HG03097 (cell line): ENCODE measurements around the gene TBL1X.
A peak's percentile ranks its signal among the peaks of the same experiment; 100 is the strongest.

Experiments used
- ATAC-seq: cut with Tn5 transposase; IDR thresholded peaks from one replicate; pipeline ENCODE4 v1.9.1; 2021; ENCODE audit not compliant: unreplicated experiment, low FRiP score

The TBL1X gene

DNA sequence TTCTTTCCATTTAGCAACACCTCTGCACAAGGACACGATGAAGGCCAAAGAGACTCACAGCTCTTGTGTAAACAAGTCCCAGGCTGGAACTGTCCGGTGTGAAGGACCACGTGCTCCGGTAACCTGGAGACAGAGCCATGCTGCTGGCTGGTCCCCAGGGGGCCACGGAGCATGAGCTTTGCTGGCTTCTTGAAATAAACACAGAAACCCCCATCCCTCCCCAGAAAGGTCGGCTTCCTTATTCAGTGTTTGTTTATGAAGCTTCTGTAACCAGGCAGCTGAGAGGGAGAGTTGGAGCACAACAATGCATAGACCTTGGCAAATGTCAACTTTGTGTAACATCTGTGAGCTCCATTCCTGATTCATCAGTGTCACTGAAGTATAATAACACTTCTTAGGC lies 191.4 kb downstream of the TBL1X start:
- no peak for ATAC-seq

- ATAC-seq = no peak
Observed at GRCh38 chrX:9656871-9657270, 192.0 kb downstream of the TBL1X start.

DNA sequence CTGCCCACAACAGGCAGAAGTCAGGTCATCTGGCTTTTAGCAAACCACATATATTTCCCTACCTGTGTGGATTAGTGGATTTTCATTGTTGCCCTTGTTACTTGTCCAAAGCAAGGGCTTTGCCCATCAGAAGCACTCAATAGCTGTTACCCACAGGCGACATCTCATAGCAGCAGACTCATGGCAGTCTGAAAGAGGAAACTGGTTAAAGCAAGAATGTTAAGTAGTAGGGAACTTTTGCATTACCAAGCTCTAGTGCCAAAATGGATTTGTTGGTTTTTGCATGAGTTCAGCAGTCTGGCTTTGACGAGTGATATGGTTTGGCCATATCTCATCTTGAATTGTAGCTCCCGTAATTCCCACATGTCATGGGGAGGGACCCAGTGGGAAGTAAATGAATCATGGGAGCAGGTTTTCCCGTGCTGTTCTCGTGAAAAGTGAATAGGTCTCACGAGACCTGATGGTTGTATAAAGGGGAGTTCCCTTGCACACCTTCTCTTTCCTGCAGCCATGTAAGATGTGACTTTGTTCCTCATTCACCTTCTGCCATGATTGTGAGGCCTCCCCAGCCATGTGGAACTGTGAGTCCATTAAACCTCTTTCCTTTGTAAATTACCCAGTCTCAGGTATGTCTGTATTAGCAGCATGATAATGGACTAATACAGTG lies 192.9 kb downstream of the TBL1X start:
- no peak for ATAC-seq

DNA sequence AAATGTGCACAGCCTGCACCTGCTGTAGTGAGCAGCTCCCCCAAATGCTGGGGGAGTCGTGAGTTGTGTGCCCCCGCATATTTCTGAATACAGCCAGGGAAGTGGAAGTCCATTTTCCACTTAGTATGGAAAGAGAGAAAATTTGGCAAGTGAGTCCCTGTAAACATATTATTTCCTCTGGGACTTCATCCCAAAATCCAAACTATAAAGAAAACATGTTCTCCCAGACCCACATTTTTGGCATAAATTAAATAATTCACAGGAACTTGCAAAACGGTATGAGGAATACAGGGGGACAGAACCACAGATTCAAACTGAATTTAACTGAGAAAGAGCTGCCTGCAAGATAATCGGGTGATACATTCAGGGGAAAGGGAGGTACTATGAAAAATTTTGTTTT lies 193.6 kb downstream of the TBL1X start:
- ATAC-seq = no peak

DNA sequence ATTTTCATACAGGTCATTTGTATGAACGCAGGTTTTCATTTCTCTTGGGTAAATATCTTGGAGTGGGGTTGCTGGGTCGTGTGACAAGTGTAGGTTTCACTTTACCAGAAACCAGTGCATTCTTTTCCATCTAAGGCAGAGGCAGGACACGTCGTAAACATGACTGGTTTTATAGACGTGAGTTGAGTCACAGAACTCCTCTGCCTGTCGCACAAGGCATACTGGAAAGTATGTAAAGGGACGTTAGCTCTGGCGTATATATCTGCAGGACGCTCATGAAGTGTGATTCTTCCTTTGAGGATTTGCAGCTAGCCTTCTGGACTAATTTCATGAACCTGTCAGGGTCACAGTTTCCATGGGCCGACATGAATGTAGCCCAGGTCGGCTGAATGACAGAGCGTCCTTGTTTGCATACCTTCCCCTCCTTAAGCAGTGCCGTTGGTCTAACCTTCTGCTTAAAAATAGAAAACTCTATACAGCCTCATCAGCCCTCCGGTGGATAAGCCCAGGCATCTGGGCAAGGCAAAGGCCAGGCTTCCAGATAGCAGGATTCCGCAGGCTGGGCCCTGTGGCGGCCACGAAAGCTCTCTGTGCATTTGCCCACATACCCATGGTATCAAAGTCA lies 194.8 kb downstream of the TBL1X start:
- no peak for ATAC-seq

DNA sequence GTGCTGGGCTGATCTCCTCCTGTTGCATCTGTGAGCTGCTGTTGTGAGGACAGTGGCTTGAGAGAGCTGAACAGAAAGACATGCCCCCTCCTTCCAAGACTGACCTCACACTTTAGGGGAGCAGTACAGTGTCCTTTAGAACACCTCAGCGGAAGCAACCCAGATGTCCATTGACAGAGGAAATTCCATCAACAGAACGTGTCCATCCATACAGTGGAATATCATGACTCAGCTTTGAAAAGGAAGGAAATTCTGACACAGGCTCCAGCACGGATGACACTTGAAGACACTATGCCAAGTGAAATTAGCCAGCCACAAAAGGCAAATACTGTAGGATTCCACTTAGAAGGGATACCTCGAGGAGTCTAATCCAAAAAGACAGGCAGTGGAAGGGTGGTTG lies 197.3 kb downstream of the TBL1X start:
- no peak for ATAC-seq

DNA sequence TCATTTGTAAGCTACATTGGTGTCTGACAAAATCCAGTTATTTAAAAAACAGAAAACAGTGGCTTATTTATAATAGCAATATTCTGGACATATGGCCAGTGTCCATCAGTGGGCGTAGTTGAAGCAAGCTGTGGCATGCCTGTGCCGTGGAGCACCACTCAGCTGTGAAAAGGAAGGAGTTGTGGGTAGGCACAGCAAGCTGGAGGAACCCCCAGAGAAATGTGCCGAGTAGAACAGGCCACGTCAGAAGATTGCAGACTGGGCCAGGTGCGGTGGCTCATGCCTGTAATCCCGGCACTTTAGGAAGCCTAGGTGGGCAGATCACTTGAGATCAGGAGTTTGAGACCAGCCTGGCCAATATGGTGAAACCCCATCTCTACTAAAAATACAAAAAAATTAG lies 198.4 kb downstream of the TBL1X start:
- no peak for ATAC-seq

DNA sequence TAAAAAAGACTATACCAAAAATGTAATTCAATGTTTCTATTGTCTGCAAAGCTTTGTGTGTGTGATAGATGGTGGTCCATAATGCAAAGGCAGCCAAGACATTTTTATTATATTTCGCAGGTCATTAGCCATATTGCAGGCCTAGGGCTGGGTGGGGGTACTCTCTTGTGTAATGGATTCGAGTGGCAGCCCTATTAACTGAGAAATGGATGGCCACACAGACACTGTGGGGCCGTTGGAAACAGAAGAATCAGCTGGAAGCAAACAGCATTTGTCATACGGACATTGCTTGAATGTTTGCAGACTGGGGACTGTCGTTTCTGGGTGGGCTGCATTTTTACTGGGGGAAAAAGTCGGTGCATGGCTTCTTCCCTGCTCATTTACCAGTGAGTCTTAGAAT lies 199.4 kb downstream of the TBL1X start:
- ATAC-seq = no peak

DNA sequence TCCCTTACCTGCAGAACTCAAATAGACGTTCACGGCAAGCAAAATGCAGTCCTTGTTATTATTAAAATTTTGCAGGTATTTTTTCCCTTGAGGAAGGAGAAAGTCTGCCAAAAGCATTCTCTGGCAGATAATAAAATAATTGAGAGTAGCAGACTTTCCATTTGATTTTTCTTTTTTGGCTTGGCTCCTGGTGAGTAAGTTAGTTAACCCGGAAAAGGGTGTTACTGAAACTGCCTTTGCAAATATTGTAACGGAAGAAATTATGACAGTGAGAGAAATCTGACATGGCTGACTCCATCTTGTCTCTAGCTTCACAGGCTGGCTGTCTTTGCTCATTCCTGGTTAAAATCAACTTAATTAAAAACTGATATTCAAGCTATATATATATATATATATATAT lies 200.3 kb downstream of the TBL1X start:
- no peak for ATAC-seq

- ATAC-seq = no peak
Observed at GRCh38 chrX:9668537-9668936, 203.7 kb downstream of the TBL1X start.

- ATAC-seq = no peak
Observed at GRCh38 chrX:9670136-9670814, 205.4 kb downstream of the TBL1X start.

DNA sequence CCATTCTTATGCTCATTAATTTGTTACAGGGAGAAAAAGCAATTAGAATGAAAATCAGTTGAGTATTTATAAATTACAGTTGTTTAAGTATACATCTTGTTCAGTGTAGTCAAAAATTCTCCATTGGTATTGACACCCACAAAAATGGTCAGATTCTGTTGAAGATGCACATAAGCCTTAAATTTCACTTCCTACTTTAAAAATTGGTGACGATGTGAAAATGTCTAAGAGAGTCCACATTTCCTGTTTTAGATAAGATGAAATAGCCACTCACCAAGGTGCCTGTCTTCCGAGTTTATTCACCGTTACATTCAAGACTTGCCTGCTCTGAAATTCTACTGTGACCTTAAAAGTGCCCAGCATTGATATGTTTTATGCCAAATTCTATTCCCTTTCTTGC lies 207.1 kb downstream of the TBL1X start:
- no peak for ATAC-seq

DNA sequence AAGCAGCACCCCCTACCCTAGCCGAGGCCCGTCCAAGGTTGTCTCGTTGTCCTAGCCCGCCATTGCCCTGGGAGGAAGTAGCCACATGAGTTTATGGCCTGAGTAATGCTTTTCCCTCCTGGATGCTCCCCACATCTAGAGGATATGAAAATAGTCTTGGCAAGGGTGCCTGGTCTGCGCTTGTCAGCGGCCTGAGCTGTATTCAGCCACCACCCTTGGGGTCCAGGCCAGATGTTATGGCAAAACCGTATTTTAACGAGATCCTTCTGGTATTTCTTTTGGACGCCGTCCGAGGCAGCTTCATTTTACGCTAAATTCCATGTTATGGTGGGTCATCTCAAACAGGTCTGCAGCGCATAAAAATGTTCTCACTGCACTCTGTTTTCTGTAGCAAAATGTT lies 211.4 kb downstream of the TBL1X start:
- no peak for ATAC-seq

DNA sequence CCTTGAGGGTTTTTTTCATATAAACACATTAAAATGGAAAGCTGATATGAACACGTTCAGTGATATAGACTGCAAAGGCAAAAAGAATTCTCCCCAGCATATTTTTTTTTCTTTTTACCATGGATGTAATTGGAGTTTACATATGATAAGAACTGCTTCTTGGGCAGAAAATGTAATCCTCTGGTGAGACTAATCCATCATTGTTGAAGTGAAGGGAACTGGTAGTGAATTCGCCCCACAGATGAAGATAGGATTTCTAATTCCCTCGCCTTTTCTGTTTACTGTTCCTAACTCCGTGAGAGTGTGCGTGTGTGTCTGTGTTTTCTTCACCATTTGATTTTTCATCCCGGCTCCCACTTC lies 211.9 kb downstream of the TBL1X start:
- ATAC-seq = no peak

DNA sequence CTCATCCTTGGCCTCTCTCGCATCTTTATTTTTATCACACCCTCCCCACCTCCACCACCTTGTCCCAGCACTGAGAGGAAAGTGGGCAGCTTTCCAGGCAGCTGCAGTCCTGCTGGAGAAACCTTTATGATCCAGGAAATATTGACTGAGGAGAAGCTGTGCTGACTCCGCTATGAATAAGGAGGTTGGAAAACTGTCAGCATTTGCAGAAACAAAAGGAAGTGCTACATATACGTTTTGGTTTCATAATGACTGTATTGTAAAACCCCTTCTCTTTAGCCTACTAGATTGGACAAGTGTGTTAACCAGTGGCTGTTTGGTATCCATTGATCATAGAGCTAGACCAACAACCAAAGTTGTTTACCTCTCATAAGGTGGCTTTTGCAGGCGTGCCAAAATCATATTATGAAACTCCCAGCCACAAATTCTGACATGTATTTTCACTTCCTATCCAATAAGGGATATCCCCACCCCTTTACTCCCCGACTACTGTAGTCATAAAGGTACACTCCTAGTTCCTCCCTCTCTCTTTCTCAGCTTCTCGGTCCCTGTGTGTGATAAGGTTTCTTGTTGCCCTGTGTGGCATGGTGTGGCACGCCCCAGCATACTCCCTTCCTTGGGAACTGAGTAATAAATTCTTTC lies 212.4 kb downstream of the TBL1X start:
- peak; percentile 98 for ATAC-seq

DNA sequence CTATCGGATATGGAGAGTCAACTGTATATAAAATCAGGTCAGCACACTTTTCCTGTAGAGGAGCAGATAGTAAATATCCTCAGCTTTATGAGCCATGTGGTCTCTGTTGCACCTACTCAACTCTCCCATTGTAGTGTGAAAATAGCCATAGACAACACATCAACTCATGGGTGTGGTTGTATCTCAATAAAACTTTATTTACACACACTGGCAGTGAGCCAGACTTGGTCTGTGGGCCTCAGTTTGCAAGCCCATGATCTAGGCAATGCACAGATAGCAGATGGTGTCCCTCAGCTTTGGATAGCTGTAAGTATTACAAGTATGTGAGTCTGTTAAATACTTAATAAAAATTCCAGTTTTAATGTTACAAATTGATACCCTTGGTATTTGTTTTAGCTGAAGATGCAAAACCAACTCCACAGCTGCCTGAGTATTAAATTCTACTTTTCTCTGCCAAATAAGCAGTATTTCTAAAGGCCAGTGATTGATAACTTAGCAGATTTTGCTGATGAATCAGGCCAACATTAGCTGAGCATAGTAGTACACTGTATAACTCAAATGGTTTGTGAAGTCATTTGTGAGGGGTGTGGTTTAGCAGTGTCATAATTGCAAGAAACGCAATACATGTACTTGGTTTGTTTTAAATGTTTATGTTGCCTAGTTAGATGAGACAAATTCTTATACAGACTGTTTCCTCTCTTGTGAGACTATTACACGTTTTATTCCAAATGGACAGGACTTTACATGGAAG lies 213.5 kb downstream of the TBL1X start:
- no peak for ATAC-seq

GRCh38 chrX:9681011-9681410 lies 216.2 kb downstream of the TBL1X start:
- no peak for ATAC-seq

- no peak for ATAC-seq
Observed at GRCh38 chrX:9681422-9681821, 216.6 kb downstream of the TBL1X start.

DNA sequence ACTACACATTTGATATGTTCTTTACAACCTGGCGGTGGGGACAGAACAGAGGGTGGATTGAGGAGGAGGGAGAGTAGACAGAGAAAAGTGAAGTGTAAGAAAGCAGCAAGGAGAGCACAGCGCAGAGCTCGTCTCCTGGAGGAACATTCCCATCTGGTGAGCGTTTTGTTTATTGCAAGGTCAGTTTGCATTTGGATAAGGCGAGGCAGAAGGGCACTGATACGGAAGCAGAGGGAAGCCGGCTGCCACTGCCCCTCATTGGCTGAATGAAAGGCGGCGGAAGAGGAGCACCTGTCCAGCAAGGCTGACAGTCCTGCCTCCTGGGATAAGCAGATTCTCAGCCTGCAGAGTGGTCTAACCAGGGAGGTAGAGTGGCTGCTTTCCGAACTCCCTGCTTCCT lies 217.6 kb downstream of the TBL1X start:
- no peak for ATAC-seq

DNA sequence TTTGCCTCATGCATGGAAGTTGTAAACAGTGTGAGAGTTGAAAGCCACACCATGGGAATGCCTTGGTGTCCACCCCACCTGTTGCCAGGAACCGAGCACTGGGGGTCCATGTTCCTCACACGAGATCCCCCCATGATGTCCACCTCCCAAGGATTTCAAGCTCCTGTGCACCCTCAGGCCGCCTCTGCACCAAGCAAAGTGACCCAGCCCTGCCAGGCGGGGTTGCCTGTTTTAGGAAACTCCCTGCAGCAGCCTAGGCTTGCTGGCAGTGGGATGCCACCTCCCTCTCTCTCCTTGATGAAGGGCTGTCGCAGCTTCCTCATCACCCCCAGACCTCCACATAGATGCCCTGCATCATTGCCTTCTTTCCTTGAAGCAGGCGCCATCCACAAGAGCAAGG lies 218.0 kb downstream of the TBL1X start:
- ATAC-seq = no peak

- ATAC-seq = no peak
Observed at GRCh38 chrX:9683350-9683749, 218.5 kb downstream of the TBL1X start.
